ENCODE data around the gene TMEM74B. TPM values are rescaled to one million over a fixed set of nuclear protein-coding genes. Genes with fewer than 3 reads are reported as not detected.

The TMEM74B gene
- total RNA-seq, 1 experiment from 2014 or later = 0.34 TPM

DNA sequence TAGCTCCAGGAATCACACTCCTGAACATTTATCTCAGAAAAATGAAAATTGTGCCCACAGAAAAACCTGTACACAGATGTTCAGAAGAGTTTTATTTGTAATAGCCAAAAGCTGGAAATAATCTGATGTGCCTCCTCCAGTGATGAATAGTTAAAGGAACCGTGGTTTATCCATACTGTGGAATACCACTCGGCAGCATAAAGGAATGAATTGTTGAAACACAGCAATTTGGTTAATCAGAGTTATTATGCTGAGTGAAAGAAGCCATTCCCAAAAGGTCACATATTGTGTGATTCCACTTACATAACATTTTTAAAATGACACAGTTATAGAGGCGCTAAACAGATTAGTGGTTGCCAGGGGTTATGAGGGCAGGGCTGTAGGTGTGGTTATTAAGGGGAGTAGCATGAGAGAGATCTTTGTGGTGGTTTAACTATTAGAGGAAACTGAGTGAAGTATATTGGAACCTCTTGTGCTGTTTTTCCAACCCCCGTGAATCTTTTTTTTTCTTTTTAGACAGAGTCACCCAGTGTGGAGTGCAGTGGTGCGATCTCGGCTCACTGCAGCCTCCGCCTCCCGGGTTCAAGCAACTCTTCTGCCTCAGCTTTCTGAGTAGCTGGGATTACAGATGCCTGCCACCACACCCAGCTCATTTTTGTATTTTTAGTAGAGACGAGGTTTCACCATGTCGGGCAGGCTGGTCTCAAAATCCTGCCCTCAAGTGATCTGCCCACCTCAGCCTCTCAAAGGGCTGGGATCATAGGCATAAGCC is 40.2 kb downstream of the TMEM74B start:
- DNase-seq (ENCODE audit: low read depth) = no peak

DNA sequence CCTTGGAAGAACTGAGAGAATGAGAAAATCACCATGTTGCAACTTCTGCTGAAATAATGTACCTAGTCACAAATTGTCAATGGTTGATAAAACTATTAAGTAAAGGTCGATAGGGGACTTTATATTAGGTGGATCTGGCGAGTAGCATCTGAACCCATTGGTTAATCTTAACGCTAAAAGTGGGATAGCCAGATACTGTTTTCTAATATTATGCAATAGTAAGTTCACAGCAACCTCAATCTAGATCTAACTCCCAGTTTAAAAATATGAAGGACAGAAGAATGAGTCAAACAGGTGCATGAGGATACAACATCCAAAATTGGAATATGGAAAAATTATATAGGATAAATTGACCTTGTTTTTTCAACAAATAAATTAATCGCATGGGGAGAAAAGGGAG is 47.5 kb downstream of the TMEM74B start:
- DNase-seq (ENCODE audit: low read depth) = no peak

DNA sequence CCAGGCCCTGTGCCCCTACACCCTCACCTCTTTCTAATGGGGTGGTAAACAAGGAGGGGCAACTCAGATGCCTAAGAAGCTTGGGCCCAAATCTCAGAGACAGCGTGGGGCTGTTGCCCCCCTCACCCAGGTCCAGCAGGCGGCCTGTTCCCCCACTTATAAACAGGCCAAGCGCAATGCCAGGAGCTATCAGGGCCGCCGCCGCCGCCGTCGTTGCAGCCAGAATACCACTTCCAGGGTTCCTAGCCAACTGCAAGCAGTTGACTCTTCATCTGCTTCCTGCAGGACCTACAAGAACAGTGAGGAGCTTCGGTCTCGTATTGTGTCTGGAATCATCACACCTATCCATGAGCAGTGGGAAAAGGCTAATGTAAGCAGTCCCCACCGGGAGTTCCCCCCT is 49.9 kb downstream of the TMEM74B start:
- DNase-seq (ENCODE audit: low read depth) = no peak

DNA sequence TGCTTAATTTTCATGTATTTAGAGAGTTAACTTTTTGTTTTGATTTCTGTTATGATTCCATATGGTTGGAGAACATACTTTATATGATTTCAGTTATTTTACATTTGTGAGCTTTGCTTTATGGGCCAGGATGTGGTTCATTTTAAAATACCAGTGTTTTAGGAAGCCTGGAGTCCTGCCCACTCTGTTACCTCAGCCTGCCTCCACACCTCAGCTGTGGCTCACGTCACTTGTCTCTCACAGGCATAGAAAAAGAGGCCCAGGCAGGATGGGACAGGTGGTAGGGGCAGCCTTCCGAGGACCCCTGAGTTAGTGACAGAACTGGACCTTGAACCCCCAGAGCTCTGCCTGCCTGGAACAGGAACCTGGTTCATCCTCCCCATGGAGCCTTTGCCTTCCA is 50.4 kb downstream of the TMEM74B start:
- no peak for DNase-seq (ENCODE audit: low read depth)

DNA sequence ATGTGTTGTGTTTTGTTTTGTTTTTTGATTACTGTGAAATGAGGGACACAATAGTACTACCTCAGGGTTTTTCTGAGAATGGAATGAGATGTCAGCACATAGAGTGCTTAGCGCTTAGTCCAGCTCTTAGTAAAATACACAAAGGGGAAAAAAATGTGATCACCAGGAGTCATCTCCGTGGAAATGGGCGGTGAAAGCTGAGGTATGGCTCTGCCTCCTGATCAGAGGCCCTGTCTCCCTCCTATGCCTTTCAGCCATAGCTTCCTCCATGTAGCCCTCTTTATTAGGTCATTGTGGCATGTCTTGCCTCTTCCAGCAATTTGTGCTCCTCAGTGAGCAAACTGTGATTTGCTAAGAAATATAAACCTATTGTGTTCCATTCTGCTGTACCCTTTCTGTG is 53.4 kb downstream of the TMEM74B start:
- DNase-seq (ENCODE audit: low read depth) = no peak

DNA sequence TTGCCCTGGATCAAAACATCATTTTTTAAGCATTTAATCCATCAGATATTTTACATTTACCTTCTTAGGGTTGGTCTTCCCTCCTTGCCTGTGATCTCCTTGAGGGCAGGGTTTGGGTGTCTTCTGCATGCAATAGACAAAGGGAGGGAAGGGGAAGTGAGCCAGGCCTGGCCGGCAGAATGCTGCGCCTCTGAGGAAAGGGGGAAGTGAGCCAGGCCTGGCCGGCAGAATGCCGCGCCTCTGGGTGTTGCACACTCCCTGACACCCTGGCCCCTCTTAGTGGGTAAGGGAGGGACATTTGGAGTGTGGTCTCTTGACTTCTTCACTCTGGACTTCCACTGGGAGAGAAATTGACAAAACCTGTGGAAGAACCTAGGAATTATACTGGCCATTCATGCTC is 53.9 kb downstream of the TMEM74B start:
- DNase-seq (ENCODE audit: low read depth) = no peak

Other genes with a start within 250 kb of the TMEM74B start
- gene RSPO4, start 182.7 kb downstream of the TMEM74B start, total RNA-seq (2014; rRNA removed; shearing (Covaris generic)) = not detected in 2 replicates
- gene PSMF1, start 66.4 kb downstream of the TMEM74B start, total RNA-seq (2014; rRNA removed; shearing (Covaris generic)) = 196 and 292 TPM in 2 replicates
- not detected in 2 replicates for gene C20orf202, start 18.5 kb upstream of the TMEM74B start, total RNA-seq (2014; rRNA removed; shearing (Covaris generic))
- 0.39 TPM in 1 of 2 replicates, not detected in the other for gene RAD21L1, start 41.1 kb upstream of the TMEM74B start, total RNA-seq (2014; rRNA removed; shearing (Covaris generic))
- 4.0 and 9.9 TPM in 2 replicates for gene SNPH, start 81.3 kb upstream of the TMEM74B start, total RNA-seq (2014; rRNA removed; shearing (Covaris generic))
- 3.4 and 3.7 TPM in 2 replicates for gene SDCBP2, start 144.2 kb upstream of the TMEM74B start, total RNA-seq (2014; rRNA removed; shearing (Covaris generic))
- gene FKBP1A, start 208.1 kb upstream of the TMEM74B start, total RNA-seq (2014; rRNA removed; shearing (Covaris generic)) = 387 and 462 TPM in 2 replicates

Measured in M059J (cell line).